Hematopoietic multipotent progenitor cell treated with erythropoietin and hydrocortisone succinate and interleukin-3 and kit ligand, for 8 days (in vitro differentiated cells): ENCODE results near the gene CPED1.

Source experiments
- DNase-seq: peaks from one replicate; pipeline ENCODE4 v3.0.0-alpha.2; 2015

CPED1 gene

GRCh38 chr7:120988591-120989256 is at the start of gene CPED1:
CPED1 (plus strand) TSS chr7:120988711; CDS start chr7:120989622, 911 bp downstream.
- peak; percentile 60 for DNase-seq

- no peak for DNase-seq
Observed at GRCh38 chr7:120939345-120939744, 49.2 kb upstream of the CPED1 start.

GRCh38 chr7:120941064-120941463 is 47.4 kb upstream of the CPED1 start:
- peak; percentile 58 for DNase-seq

- DNase-seq = no peak
Observed at GRCh38 chr7:120941856-120942255, 46.7 kb upstream of the CPED1 start.

GRCh38 chr7:120942861-120943260 is 45.6 kb upstream of the CPED1 start:
- no peak for DNase-seq

GRCh38 chr7:120944826-120945562 is 43.5 kb upstream of the CPED1 start:
- DNase-seq = no peak

- no peak for DNase-seq
Observed at GRCh38 chr7:120947980-120948379, 40.5 kb upstream of the CPED1 start.

- DNase-seq = peak; percentile 39
Observed at GRCh38 chr7:120949393-120949911, 39.1 kb upstream of the CPED1 start.

GRCh38 chr7:120949998-120950538 is 38.4 kb upstream of the CPED1 start:
- DNase-seq = peak; percentile 52

- peak; percentile 98 for DNase-seq
Observed at GRCh38 chr7:120950539-120951308, 37.8 kb upstream of the CPED1 start, which contains the start of gene ING3. ING3 (plus strand) TSS chr7:120950777; CDS start chr7:120950897, 120 bp downstream.

- no peak for DNase-seq
Observed at GRCh38 chr7:120951309-120951699, 37.2 kb upstream of the CPED1 start.

GRCh38 chr7:120951826-120952225 is 36.7 kb upstream of the CPED1 start:
- no peak for DNase-seq

- DNase-seq = no peak
Observed at GRCh38 chr7:120955577-120956149, 32.8 kb upstream of the CPED1 start.

GRCh38 chr7:120959929-120960484 is 28.5 kb upstream of the CPED1 start:
- no peak for DNase-seq

- DNase-seq = no peak
Observed at GRCh38 chr7:120960714-120961113, 27.8 kb upstream of the CPED1 start.

GRCh38 chr7:120961638-120962173 is 26.8 kb upstream of the CPED1 start:
- no peak for DNase-seq

- no peak for DNase-seq
Observed at GRCh38 chr7:120964088-120964487, 24.4 kb upstream of the CPED1 start.

GRCh38 chr7:120966961-120967360 is 21.6 kb upstream of the CPED1 start:
- DNase-seq = no peak

GRCh38 chr7:120973849-120974248 is 14.7 kb upstream of the CPED1 start:
- DNase-seq = no peak

- DNase-seq = peak; percentile 38
Observed at GRCh38 chr7:120979765-120980499, 8.6 kb upstream of the CPED1 start.

- DNase-seq = no peak
Observed at GRCh38 chr7:120981117-120981516, 7.4 kb upstream of the CPED1 start.
